Measurements from ENCODE around the gene PKP1.

PKP1 gene

GRCh38 chr1:201307231-201307630, 23.9 kb downstream of the PKP1 start:
- Histone ChIP-seq H3K36me3 (ENCODE audit: control insufficient read depth in 2 of 2, insufficient read depth in 1 of 2, low read length in 2 of 2) (no peaks in the 10 kb centered on the region), H3K4me3 (ENCODE audit: low read depth, low read length) (no peak overlapping the region), H3K27ac (ENCODE audit: extremely low read depth, low read depth, low read length) (no peak overlapping the region), H3K4me1 (ENCODE audit: control insufficient read depth, insufficient read depth, low read length) (no peaks in the 10 kb centered on the region; the same call in 1 of the 2 replicates), H3K9me3 (ENCODE audit: control insufficient read depth, insufficient read depth, low read depth, low read length) (no peaks in the 10 kb centered on the region)
- CTCF ChIA-PET = interaction anchor here (0.6 to 4.8 kb wide), 4 partner anchors 39 to 179 kb away, joined by 4 to 44 read pairs (median 7); no protein-coding TSS in a partner anchor
- POLR2A ChIA-PET = no interaction called here
- no peak for TF ChIP-seq ZNF571 (tag by site-specific recombination; IDR thresholded peaks at IDR 0.05)
- TF ChIP-seq SCRT1 (tag by site-specific recombination; IDR thresholded peaks at IDR 0.05; ENCODE audit: borderline replicate concordance) = no peak
- TF ChIP-seq EGR2 (tag by site-specific recombination; IDR thresholded peaks at IDR 0.05; ENCODE audit: low read depth) = no peak
- no peak for TF ChIP-seq ZNF24 (tag by site-specific recombination; IDR thresholded peaks at IDR 0.05)
- TF ChIP-seq, protein P1, sequence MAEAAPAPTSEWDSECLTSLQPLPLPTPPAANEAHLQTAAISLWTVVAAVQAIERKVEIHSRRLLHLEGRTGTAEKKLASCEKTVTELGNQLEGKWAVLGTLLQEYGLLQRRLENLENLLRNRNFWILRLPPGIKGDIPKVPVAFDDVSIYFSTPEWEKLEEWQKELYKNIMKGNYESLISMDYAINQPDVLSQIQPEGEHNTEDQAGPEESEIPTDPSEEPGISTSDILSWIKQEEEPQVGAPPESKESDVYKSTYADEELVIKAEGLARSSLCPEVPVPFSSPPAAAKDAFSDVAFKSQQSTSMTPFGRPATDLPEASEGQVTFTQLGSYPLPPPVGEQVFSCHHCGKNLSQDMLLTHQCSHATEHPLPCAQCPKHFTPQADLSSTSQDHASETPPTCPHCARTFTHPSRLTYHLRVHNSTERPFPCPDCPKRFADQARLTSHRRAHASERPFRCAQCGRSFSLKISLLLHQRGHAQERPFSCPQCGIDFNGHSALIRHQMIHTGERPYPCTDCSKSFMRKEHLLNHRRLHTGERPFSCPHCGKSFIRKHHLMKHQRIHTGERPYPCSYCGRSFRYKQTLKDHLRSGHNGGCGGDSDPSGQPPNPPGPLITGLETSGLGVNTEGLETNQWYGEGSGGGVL (tag by site-specific recombination; IDR thresholded peaks at IDR 0.05) = no peak

- Histone ChIP-seq H3K27ac (ENCODE audit: extremely low read depth, low read depth, low read length) (no peak overlapping the region), H3K4me3 (ENCODE audit: low read depth, low read length) (no peak overlapping the region), H3K36me3 (ENCODE audit: control insufficient read depth in 2 of 2, insufficient read depth in 1 of 2, low read length in 2 of 2) (no peaks in the 10 kb centered on the region), H3K9me3 (ENCODE audit: control insufficient read depth, insufficient read depth, low read depth, low read length) (no peaks in the 10 kb centered on the region), H3K4me1 (ENCODE audit: control insufficient read depth, insufficient read depth, low read length) (no peaks in the 10 kb centered on the region; the same call in 1 of the 2 replicates)
- ChIA-PET CTCF (interaction anchor here (0.6 to 4.8 kb wide), 9 partner anchors 9 to 220 kb away, joined by 3 to 44 read pairs (median 4); no protein-coding TSS in a partner anchor), POLR2A (no interaction called here)
- peak; percentile 27; the same call in 1 of the 2 replicates for TF ChIP-seq KLF1 (tag by site-specific recombination; IDR thresholded peaks at IDR 0.05)
- no peak for TF ChIP-seq ZNF433 (tag by site-specific recombination; IDR thresholded peaks at IDR 0.05; ENCODE audit: low read depth)
These were observed 24.6 kb downstream of the PKP1 start for GRCh38 chr1:201307760-201308499.

GRCh38 chr1:201309416-201309815, 26.1 kb downstream of the PKP1 start:
- no peaks in the 10 kb centered on the region; the same call in 1 of the 2 replicates for H3K4me1 ChIP-seq (ENCODE audit: control insufficient read depth, insufficient read depth, low read length)
- no peaks in the 10 kb centered on the region for H3K9me3 ChIP-seq (ENCODE audit: control insufficient read depth, insufficient read depth, low read depth, low read length)
- H3K36me3 ChIP-seq (ENCODE audit: control insufficient read depth in 2 of 2, insufficient read depth in 1 of 2, low read length in 2 of 2) = no peaks in the 10 kb centered on the region
- POLR2A ChIA-PET = interaction anchor here (1.5 kb wide), 1 partner anchor 10 kb away, joined by 3 read pairs; no protein-coding TSS in a partner anchor
- H3K27ac ChIP-seq (ENCODE audit: extremely low read depth, low read depth, low read length) = no peak overlapping the region
- CTCF ChIA-PET = interaction anchor here (0.6 to 4.8 kb wide), 9 partner anchors 10 to 192 kb away, joined by 3 to 44 read pairs (median 3); no protein-coding TSS in a partner anchor
- H3K4me3 ChIP-seq (ENCODE audit: low read depth, low read length) = no peak overlapping the region
- TF ChIP-seq ZNF341 (tag by site-specific recombination; IDR thresholded peaks at IDR 0.05; ENCODE audit: low read depth) (peak; percentile 81), ZNF155 (tag by site-specific recombination; IDR thresholded peaks at IDR 0.05) (no peak), KLF17 (tag by site-specific recombination; IDR thresholded peaks at IDR 0.05) (0 out of 2 replicates have a peak, but pooled peaks have one; percentile 33), KLF10 (tag by site-specific recombination; IDR thresholded peaks at IDR 0.05) (peak; percentile 83), KLF1 (tag by site-specific recombination; IDR thresholded peaks at IDR 0.05) (peak; percentile 70), KLF16 (tag by site-specific recombination; IDR thresholded peaks at IDR 0.05) (0 out of 2 replicates have a peak, but pooled peaks have one; percentile 35), GLIS1 (tag by site-specific recombination; IDR thresholded peaks at IDR 0.05) (peak; percentile 70), ZNF561 (tag by site-specific recombination; IDR thresholded peaks at IDR 0.05; ENCODE audit: borderline replicate concordance) (0 out of 2 replicates have a peak, but pooled peaks have one; percentile 46), GLIS2 (tag by site-specific recombination; IDR thresholded peaks at IDR 0.05) (0 out of 2 replicates have a peak, but pooled peaks have one; percentile 32), ZFHX2 (tag by site-specific recombination; conservative IDR thresholded peaks at IDR 0.05) (peak; percentile 66), ZNF645 (tag by site-specific recombination; IDR thresholded peaks at IDR 0.05) (no peak), KLF7 (tag by site-specific recombination; IDR thresholded peaks at IDR 0.05; ENCODE audit: borderline replicate concordance) (no peak), PRDM1 (tag by site-specific recombination; IDR thresholded peaks at IDR 0.05) (no peak), ZNF19 (tag by site-specific recombination; IDR thresholded peaks at IDR 0.05; ENCODE audit: low read depth) (no peak), CTCF (tag by site-specific recombination; IDR thresholded peaks at IDR 0.05) (peak; percentile 83)
- TF ChIP-seq, protein P2, sequence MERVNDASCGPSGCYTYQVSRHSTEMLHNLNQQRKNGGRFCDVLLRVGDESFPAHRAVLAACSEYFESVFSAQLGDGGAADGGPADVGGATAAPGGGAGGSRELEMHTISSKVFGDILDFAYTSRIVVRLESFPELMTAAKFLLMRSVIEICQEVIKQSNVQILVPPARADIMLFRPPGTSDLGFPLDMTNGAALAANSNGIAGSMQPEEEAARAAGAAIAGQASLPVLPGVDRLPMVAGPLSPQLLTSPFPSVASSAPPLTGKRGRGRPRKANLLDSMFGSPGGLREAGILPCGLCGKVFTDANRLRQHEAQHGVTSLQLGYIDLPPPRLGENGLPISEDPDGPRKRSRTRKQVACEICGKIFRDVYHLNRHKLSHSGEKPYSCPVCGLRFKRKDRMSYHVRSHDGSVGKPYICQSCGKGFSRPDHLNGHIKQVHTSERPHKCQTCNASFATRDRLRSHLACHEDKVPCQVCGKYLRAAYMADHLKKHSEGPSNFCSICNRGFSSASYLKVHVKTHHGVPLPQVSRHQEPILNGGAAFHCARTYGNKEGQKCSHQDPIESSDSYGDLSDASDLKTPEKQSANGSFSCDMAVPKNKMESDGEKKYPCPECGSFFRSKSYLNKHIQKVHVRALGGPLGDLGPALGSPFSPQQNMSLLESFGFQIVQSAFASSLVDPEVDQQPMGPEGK (tag by site-specific recombination; IDR thresholded peaks at IDR 0.05) = peak; percentile 75

Measured in HEK293 (cell line).